OCI-LY7 (cell line): Measurements from ENCODE around the gene BPIFB3. TPM values are rescaled to one million over a fixed set of nuclear protein-coding genes. Genes with fewer than 3 reads are reported as not detected.
"Not testable (repeated sequence)": the region's sequence is repeated elsewhere in the genome, so short reads cannot be mapped to it uniquely, and the experiment has no call there.

ENCODE experiments used
- BruUV-seq: library from RNA; stranded (reverse); fragments of 400-500 nt; replicated peaks from 2 replicates; lab custom pipeline; 2021; lab: Mats Ljungman, UMichigan
- CTCF ChIA-PET: fragments of 300-600 bp; sonication (Branson Sonifier 250); formaldehyde crosslinking; loops from one replicate; lab custom pipeline; 2022; ENCODE audit warnings: antibody characterized with exemption; ENCODE audit not compliant: unreplicated experiment; lab: Charles Lee
- POLR2A ChIA-PET: fragments of 300-600 bp; sonication (Branson Sonifier 250); formaldehyde crosslinking; loops from one replicate; lab custom pipeline; 2022; ENCODE audit warnings: antibody characterized with exemption; lab: Charles Lee
- DNase-seq: peaks from one replicate; pipeline ENCODE4 v3.0.0-alpha.2; 2015; ENCODE audit warnings: low spot score
- H2AFZ ChIP-seq: fragments of 200-600 bp; sonication (generic), shearing (Covaris generic); 2 replicates; pipeline ENCODE4 v1.6.1; 2014; ENCODE audit warnings: mild to moderate bottlenecking, antibody characterized with exemption, low read length, moderate library complexity
- H3K27ac ChIP-seq: fragments of 200-600 bp; sonication (generic); 2 replicates; pipeline ENCODE4 v1.5.1; 2014; ENCODE audit warnings: mixed run types, low read depth, mild to moderate bottlenecking, moderate library complexity, low read length, inconsistent platforms; ENCODE audit not compliant: poor library complexity, severe bottlenecking
- H3K36me3 ChIP-seq: fragments of 200-600 bp; sonication (generic); 2 replicates; pipeline ENCODE4 v1.6.1; 2014; ENCODE audit warnings: mild to moderate bottlenecking, antibody characterized with exemption, low read length, moderate library complexity, mixed read lengths; ENCODE audit not compliant: insufficient read depth
- H3K4me1 ChIP-seq: fragments of 200-600 bp; sonication (generic); 2 replicates; pipeline ENCODE4 v1.5.1; 2014; ENCODE audit warnings: mild to moderate bottlenecking, low read length; ENCODE audit not compliant: insufficient read depth, poor library complexity, severe bottlenecking
- H3K4me2 ChIP-seq: fragments of 200-600 bp; sonication (generic); 2 replicates; pipeline ENCODE4 v1.6.1; 2014; ENCODE audit warnings: mild to moderate bottlenecking, low read length
- H3K4me3 ChIP-seq: fragments of 200-600 bp; sonication (generic); 2 replicates; pipeline ENCODE4 v1.5.1; 2014; ENCODE audit warnings: mild to moderate bottlenecking, low read depth, low read length; ENCODE audit not compliant: poor library complexity, severe bottlenecking
- H3K79me2 ChIP-seq: fragments of 200-600 bp; sonication (generic); 2 replicates; pipeline ENCODE4 v1.6.1; 2016; ENCODE audit warnings: low read depth, mild to moderate bottlenecking, low read length, moderate library complexity, mixed read lengths; ENCODE audit not compliant: insufficient read depth
- H3K9me2 ChIP-seq: fragments of 200-600 bp; sonication (generic); 2 replicates; pipeline ENCODE4 v1.6.1; 2016; ENCODE audit warnings: mild to moderate bottlenecking, low read length, mixed read lengths; ENCODE audit not compliant: insufficient read depth
- H3K9me3 ChIP-seq: fragments of 200-600 bp; sonication (generic); 2 replicates; pipeline ENCODE4 v1.6.1; 2014; ENCODE audit warnings: mild to moderate bottlenecking, mixed run types, low read length, mixed read lengths
- H4K20me1 ChIP-seq: fragments of 200-600 bp; sonication (generic); 2 replicates; pipeline ENCODE4 v1.6.1; 2014; ENCODE audit warnings: mild to moderate bottlenecking, antibody characterized with exemption, low read length, moderate library complexity, mixed read lengths; ENCODE audit not compliant: insufficient read depth
- EZH2phosphoT487 ChIP-seq: fragments of 200-600 bp; sonication (generic); IDR thresholded peaks from 2 replicates; pipeline ENCODE4 v1.6.1; 2018; ENCODE audit warnings: low read depth, borderline replicate concordance, mild to moderate bottlenecking, mixed run types, antibody characterized with exemption, low read length, moderate library complexity, mixed read lengths
- intact Hi-C: fragments of 100-400 bp; cut with micrococcal nuclease; formaldehyde crosslinking; loops from one replicate; pipeline ENCODE4 v1.10.0; 2022; ENCODE audit not compliant: unreplicated experiment
- total RNA-seq, 2 experiments: library from RNA; depleted of rRNA in 1 of 2; stranded (reverse); fragments of >200 nt in 1 of 2; shearing (Covaris generic) in 1 of 2; gene quantifications; 2 replicates each; pipeline ENCODE4 v1.2.3, GENCODE V29; 2014 to 2022
- TF ChIP-seq, protein P1 (sequence below): fragments of 200-600 bp; sonication (generic); conservative IDR thresholded peaks from 2 replicates; pipeline ENCODE4 v1.5.1; 2014; ENCODE audit warnings: mild to moderate bottlenecking, antibody characterized with exemption, low read length, moderate library complexity, mixed read lengths

Gene BPIFB3
- total RNA-seq, 2 experiments from 2014 or later: not detected

DNA sequence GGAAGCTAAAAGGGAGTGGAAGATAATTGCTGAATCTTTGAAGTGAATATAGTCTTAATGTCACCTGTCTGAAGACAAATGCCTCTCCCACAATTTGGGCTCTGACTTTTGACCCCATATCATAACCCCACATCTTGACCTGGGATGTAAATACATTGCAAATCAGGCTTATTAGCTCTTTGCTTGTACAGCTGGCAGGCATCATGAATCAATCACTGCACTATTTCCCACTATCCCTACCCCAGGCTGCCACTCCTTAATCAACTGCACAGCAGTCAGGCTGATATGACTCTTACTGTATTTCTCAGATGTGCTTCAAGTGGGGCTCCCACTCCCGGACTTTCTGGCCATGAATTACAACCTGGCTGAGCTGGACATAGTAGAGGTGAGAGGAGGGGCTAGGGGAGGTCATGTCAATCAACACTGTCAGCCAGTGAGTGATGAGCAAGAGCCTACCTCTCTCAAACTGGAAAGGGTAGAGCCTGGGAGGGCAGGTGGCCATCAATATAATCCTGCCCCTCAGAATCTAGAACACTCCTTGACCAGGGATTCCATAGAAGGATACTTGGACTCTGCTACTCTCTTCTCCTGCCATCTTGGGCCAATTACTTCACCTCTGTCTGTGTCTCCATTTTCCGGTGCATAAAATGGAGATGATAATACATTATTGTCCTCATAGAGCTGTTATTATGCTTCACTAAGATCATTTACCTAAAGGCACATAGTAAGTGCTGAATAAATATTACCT lies 10.5 kb upstream of the BPIFB3 start:
- Histone ChIP-seq H3K4me1 (no peaks in the 10 kb centered on the region), H3K27ac (no peak overlapping the region), H3K4me2 (no peak overlapping the region), H4K20me1 (no peaks in the 10 kb centered on the region), H3K4me3 (no peak overlapping the region), H2AFZ (no peak overlapping the region), H3K9me3 (no peaks in the 10 kb centered on the region), H3K36me3 (no peaks in the 10 kb centered on the region), H3K79me2 (no peaks in the 10 kb centered on the region), H3K9me2 (no peaks in the 10 kb centered on the region)
- intact Hi-C loops: no loop called here
- CTCF ChIA-PET: no interaction called here
- POLR2A ChIA-PET: interaction anchor here (0.6 kb wide), 1 partner anchor 505 kb away, joined by 3 read pairs; no protein-coding TSS in a partner anchor
- TF ChIP-seq, protein P1, sequence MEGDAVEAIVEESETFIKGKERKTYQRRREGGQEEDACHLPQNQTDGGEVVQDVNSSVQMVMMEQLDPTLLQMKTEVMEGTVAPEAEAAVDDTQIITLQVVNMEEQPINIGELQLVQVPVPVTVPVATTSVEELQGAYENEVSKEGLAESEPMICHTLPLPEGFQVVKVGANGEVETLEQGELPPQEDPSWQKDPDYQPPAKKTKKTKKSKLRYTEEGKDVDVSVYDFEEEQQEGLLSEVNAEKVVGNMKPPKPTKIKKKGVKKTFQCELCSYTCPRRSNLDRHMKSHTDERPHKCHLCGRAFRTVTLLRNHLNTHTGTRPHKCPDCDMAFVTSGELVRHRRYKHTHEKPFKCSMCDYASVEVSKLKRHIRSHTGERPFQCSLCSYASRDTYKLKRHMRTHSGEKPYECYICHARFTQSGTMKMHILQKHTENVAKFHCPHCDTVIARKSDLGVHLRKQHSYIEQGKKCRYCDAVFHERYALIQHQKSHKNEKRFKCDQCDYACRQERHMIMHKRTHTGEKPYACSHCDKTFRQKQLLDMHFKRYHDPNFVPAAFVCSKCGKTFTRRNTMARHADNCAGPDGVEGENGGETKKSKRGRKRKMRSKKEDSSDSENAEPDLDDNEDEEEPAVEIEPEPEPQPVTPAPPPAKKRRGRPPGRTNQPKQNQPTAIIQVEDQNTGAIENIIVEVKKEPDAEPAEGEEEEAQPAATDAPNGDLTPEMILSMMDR: no peak
- no peak for TF ChIP-seq EZH2phosphoT487
- no peak for DNase-seq
- no TSS peak for BruUV-seq

DNA sequence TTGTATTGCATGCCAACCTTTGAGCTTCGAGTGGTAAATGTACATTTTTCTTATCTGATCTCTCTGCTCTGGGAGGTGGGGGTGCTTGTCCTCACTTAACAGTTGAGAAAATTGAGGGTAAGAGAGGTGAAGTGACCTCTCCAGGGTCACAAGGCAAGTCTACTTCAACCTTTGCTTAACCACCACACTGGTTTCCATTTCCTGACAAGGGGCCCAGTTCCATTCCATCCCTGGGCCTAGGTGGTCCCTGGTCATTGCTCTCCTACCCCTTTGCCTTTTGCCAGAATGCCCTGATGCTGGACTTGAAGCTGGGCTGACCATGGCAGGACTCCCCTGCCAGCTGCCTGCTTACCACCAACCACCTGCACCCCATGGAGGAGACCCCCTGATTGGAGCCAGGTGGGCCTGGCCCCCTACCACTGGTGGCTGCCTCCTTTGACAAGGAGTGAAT lies 9.9 kb upstream of the BPIFB3 start:
- BruUV-seq: no TSS peak
- no peaks in the 10 kb centered on the region for H3K36me3 ChIP-seq
- TF ChIP-seq, protein P1: no peak
- no peak for TF ChIP-seq EZH2phosphoT487
- intact Hi-C loops: no loop called here
- H3K4me3 ChIP-seq: no peak overlapping the region
- no peaks in the 10 kb centered on the region for H3K79me2 ChIP-seq
- ChIA-PET CTCF (no interaction called here), POLR2A (interaction anchor here (0.6 kb wide), 1 partner anchor 505 kb away, joined by 3 read pairs; no protein-coding TSS in a partner anchor)
- no peak overlapping the region for H3K27ac ChIP-seq
- DNase-seq: no peak
- no peaks in the 10 kb centered on the region for H3K9me3 ChIP-seq
- H3K4me1 ChIP-seq: no peaks in the 10 kb centered on the region
- no peak overlapping the region for H3K4me2 ChIP-seq
- H4K20me1 ChIP-seq: no peaks in the 10 kb centered on the region
- no peak overlapping the region for H2AFZ ChIP-seq
- H3K9me2 ChIP-seq: no peaks in the 10 kb centered on the region

DNA sequence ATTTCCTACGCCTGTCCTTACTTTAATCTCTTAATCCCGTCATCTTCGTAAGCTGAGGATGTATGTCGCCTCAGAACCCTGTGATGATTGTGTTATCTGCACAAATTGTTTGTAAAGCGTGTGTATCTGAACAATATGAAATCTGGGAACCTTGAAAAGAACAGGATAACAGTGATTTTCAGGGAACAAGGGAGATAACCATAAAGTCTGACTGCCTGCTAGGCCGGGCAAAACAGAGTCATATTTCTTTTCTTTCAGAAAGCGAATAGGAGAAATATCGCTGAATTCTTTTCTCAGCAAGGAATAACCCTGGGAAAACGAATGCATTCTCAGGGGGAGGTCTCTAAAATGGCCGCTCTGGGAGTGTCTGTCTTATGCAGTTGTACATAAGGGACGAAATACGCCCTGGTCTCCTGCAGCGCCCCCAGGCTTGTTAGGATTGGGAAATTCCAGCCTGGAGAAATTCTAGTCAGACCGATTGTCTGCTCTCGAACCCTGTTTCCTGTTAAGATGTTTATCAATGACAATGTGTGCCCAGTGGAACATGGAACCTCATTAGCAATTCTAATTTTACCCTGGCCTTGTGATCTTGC lies 8.5 kb upstream of the BPIFB3 start:
- BruUV-seq, H3K4me2 ChIP-seq, H3K9me3 ChIP-seq, H3K36me3 ChIP-seq, CTCF ChIA-PET, intact Hi-C loops, H3K4me1 ChIP-seq, H4K20me1 ChIP-seq, H2AFZ ChIP-seq, POLR2A ChIA-PET, H3K9me2 ChIP-seq, H3K4me3 ChIP-seq, H3K79me2 ChIP-seq, H3K27ac ChIP-seq: not testable (repeated sequence)
- DNase-seq: peak; percentile 13
